ENCODE data around the gene MYO16.

DNA sequence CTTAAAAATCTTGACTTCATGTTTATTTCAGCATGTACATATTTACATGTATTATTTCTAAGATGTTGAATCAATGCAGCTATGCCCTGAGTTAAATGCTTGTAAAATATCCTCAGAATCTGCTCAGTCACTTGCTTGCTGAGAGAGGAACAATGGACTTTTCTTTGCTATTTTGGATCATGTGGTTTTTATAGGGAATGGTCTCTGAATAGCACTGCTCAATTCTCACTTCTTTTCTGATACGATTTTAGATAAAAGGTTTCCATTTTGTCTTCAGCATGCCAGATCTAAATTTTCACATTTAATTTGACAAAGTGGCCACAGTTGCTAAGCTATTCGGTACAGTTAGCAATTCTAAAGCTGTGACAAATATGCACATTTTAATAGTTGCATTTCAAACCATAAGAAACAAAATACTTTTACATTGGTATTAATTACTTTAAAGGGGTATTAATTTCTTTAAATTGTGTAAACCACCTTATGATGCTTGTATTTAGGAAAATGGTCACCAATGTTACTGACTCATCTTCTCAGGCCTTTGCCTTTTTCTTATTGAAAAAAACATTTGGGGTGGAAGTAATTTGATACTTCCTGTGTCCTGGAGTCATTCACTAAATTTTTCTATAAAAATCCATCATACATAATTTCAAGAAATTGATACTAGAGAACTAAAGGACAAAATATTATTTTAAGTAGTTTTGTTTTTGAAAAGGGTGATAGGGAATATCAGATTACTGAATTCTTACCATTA lies 113.5 kb downstream of the MYO16 start:
- TF ChIP-seq CTCF (IDR thresholded peaks at IDR 0.05), result no peak
- no peak for TF ChIP-seq POLR2AphosphoS5 (IDR thresholded peaks at IDR 0.05)
- no peak for TF ChIP-seq POLR2A (IDR thresholded peaks at IDR 0.05)
- TF ChIP-seq EP300 (IDR thresholded peaks at IDR 0.05), result no peak
